Loucy (cell line): ENCODE data around the gene SSTR5.

Experiments
- H2AFZ ChIP-seq: fragments of 200-600 bp; sonication (generic); 2 replicates; pipeline ENCODE4 v1.6.0; 2016; ENCODE audit warnings: antibody characterized with exemption, mild to moderate bottlenecking, low read length, moderate library complexity
- H3F3A ChIP-seq: fragments of 200-600 bp; 2 replicates; pipeline ENCODE4 v1.6.0; 2016; ENCODE audit warnings: antibody characterized with exemption, low read depth, mild to moderate bottlenecking
- H3K27me3 ChIP-seq: fragments of 200-600 bp; sonication (generic); 2 replicates; pipeline ENCODE4 v1.6.1; 2014; ENCODE audit warnings: low read length, mild to moderate bottlenecking; ENCODE audit not compliant: insufficient read depth, poor library complexity, severe bottlenecking
- H3K36me3 ChIP-seq: fragments of 200-600 bp; sonication (generic); 2 replicates; pipeline ENCODE4 v1.6.1; 2016; ENCODE audit warnings: low read length; ENCODE audit not compliant: insufficient read depth
- H3K4me1 ChIP-seq: fragments of 200-600 bp; sonication (generic); 2 replicates; pipeline ENCODE4 v1.5.1; 2014; ENCODE audit warnings: low read length, mild to moderate bottlenecking; ENCODE audit not compliant: insufficient read depth, poor library complexity, severe bottlenecking
- H3K4me2 ChIP-seq: fragments of 200-600 bp; sonication (generic); 2 replicates; pipeline ENCODE4 v1.6.0; 2014; ENCODE audit warnings: antibody characterized with exemption, low read length, low read depth, mild to moderate bottlenecking; ENCODE audit not compliant: poor library complexity, severe bottlenecking
- H3K4me3 ChIP-seq: fragments of 200-600 bp; sonication (generic); 2 replicates; pipeline ENCODE4 v1.5.1; 2014; ENCODE audit warnings: low read length, mild to moderate bottlenecking, mixed read lengths; ENCODE audit not compliant: poor library complexity, severe bottlenecking
- H3K79me2 ChIP-seq: fragments of 200-600 bp; sonication (generic); 2 replicates; pipeline ENCODE4 v1.6.1; 2014; ENCODE audit warnings: low read length; ENCODE audit not compliant: insufficient read depth
- H3K9ac ChIP-seq: fragments of 200-600 bp; sonication (generic); 2 replicates; pipeline ENCODE4 v1.6.0; 2014; ENCODE audit warnings: mild to moderate bottlenecking, low read depth, low read length, moderate library complexity; ENCODE audit not compliant: poor library complexity, severe bottlenecking
- H3K9me2 ChIP-seq: fragments of 200-600 bp; sonication (generic); replicated peaks from 2 replicates; pipeline ENCODE4 v1.6.1; 2016; ENCODE audit warnings: low read depth, low read length, mixed read lengths
- H3K9me3 ChIP-seq: fragments of 200-600 bp; sonication (generic); 2 replicates; pipeline ENCODE4 v1.6.1; 2014; ENCODE audit warnings: mild to moderate bottlenecking, antibody characterized with exemption, low read length, low read depth; ENCODE audit not compliant: insufficient read depth
- H4K20me1 ChIP-seq: fragments of 200-600 bp; sonication (generic); 2 replicates; pipeline ENCODE4 v1.6.0; 2014; ENCODE audit warnings: antibody characterized with exemption, low read length, mild to moderate bottlenecking; ENCODE audit not compliant: insufficient read depth, poor library complexity, severe bottlenecking
- EZH2phosphoT487 ChIP-seq: fragments of 200-600 bp; IDR thresholded peaks from 2 replicates; pipeline ENCODE4 v1.6.1; 2018; ENCODE audit warnings: antibody characterized with exemption, mild to moderate bottlenecking, moderate library complexity, borderline replicate concordance
- TF ChIP-seq, protein P1 (sequence below): fragments of 200-600 bp; sonication (generic); conservative IDR thresholded peaks from 2 replicates; pipeline ENCODE4 v1.5.1; 2014; ENCODE audit warnings: mild to moderate bottlenecking, antibody characterized with exemption, low read length

The SSTR5 gene

DNA sequence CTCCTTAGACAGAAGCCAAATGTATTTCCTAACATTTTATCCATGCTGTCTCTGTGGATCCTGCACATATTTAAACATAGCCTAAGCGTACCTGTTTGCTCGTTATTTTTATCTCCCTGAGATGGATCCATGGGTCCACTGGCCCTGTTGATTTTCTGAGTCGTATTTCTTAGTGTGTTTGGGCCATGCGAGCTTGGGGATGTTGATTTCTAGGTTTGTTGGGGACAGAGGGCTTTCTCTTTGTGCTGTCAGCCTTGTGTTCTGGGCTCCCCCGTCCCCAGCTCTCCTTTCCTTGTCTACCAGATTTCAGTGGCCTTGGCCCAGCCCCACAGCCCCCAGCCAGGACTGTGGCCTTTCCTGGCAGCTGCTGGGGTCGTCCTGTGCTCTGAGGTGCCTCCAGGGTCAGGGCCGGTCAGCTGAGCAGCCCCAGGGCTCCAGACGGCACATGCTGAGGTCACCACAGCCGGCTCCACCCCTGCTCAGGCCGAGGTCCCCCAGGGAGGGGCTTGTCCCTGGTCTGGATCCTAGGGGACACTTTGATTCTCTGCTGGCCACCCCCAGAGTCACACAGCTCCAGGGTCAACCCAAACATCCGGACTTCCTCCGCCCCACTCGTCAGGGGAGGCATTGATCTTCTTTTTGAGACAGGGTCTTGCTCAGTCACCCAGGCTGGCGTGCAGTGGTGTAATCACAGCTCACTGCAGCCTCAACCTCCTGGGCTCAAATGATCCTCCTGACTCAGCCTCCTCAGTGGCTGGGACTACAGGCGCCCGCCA, 4.4 kb downstream of the SSTR5 start:
- Histone ChIP-seq H2AFZ (no peak overlapping the region), H3K36me3 (no peaks in the 10 kb centered on the region), H3K4me3 (no peak overlapping the region), H4K20me1 (no peaks in the 10 kb centered on the region), H3K9me2 (no peaks in the 10 kb centered on the region), H3K79me2 (no peaks in the 10 kb centered on the region), H3F3A (no peaks in the 10 kb centered on the region), H3K9me3 (no peaks in the 10 kb centered on the region), H3K9ac (no peak overlapping the region), H3K4me1 (no peaks in the 10 kb centered on the region), H3K27me3 (no peaks in the 10 kb centered on the region), H3K4me2 (no peak overlapping the region)
- TF ChIP-seq EZH2phosphoT487 = no peak
- TF ChIP-seq, protein P1, sequence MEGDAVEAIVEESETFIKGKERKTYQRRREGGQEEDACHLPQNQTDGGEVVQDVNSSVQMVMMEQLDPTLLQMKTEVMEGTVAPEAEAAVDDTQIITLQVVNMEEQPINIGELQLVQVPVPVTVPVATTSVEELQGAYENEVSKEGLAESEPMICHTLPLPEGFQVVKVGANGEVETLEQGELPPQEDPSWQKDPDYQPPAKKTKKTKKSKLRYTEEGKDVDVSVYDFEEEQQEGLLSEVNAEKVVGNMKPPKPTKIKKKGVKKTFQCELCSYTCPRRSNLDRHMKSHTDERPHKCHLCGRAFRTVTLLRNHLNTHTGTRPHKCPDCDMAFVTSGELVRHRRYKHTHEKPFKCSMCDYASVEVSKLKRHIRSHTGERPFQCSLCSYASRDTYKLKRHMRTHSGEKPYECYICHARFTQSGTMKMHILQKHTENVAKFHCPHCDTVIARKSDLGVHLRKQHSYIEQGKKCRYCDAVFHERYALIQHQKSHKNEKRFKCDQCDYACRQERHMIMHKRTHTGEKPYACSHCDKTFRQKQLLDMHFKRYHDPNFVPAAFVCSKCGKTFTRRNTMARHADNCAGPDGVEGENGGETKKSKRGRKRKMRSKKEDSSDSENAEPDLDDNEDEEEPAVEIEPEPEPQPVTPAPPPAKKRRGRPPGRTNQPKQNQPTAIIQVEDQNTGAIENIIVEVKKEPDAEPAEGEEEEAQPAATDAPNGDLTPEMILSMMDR = no peak

DNA sequence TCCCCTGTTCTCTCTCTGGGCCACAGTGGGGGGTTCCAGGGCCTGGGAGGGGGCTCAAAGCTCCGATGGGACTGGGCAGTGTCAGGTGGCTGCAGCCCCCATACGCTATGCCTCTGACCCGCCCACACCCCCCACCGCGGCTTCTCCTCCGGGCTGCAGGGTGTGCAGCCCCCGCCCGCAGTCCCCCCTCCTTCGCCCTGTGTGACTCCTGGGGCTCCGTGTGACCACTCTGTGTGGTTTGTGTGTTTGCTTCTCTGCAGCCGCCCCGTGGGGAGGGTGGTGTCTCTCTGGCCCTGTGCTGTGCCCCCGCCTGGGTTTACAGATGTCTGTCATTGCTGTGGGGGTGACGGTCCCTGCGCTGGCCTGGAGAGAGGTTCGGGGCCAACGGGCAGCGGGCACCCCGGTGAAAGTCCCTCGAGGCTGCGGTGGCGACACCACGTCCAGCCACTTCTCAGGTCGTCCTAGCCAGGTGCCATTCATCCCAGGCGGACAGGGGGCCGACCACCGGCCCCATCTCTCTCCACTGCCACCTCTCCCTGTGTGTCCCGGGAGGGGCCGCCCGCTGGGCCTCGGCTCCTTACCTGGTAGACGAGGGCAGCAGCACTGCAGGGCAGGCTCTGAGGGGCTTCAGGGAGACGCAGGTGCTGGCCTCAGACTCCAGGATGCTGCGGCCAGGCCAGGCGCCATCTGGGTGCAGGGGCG, 5.5 kb downstream of the SSTR5 start:
- Histone ChIP-seq H3K4me2 (no peak overlapping the region), H3K4me3 (no peak overlapping the region), H3F3A (no peaks in the 10 kb centered on the region), H2AFZ (no peak overlapping the region), H3K27me3 (no peaks in the 10 kb centered on the region), H4K20me1 (no peaks in the 10 kb centered on the region), H3K36me3 (no peaks in the 10 kb centered on the region), H3K9me3 (no peaks in the 10 kb centered on the region), H3K9me2 (no peaks in the 10 kb centered on the region), H3K79me2 (no peaks in the 10 kb centered on the region), H3K4me1 (no peaks in the 10 kb centered on the region), H3K9ac (no peak overlapping the region)
- TF ChIP-seq, protein P1 = no peak
- TF ChIP-seq EZH2phosphoT487 = no peak

- Histone ChIP-seq H3K9me2 (no peaks in the 10 kb centered on the region), H3K27me3 (no peaks in the 10 kb centered on the region), H3K79me2 (no peaks in the 10 kb centered on the region), H3F3A (no peaks in the 10 kb centered on the region), H4K20me1 (no peaks in the 10 kb centered on the region), H3K9ac (no peak overlapping the region), H3K4me2 (no peak overlapping the region), H3K9me3 (no peaks in the 10 kb centered on the region), H3K4me1 (no peaks in the 10 kb centered on the region), H3K36me3 (no peaks in the 10 kb centered on the region), H3K4me3 (no peak overlapping the region), H2AFZ (no peak overlapping the region)
- TF ChIP-seq EZH2phosphoT487 = no peak
- TF ChIP-seq, protein P1 = no peak
Measured at GRCh38 chr16:1078579-1079021, 6.1 kb downstream of the SSTR5 start.
